Glutamatergic neuron (in vitro differentiated cells): Measurements from ENCODE around the gene BCL11A. TPM values are rescaled to one million over a fixed set of nuclear protein-coding genes. Genes with fewer than 3 reads are reported as not detected.

ENCODE experiments used
- DNase-seq: peaks from one replicate; pipeline ENCODE4 v3.0.0; 2022
- H3K27ac Mint-ChIP-seq: one replicate; pipeline ENCODE4 v1.8.0; 2020; ENCODE audit warnings: mild to moderate bottlenecking, mixed read lengths, inconsistent platforms; ENCODE audit not compliant: unreplicated experiment
- H3K27me3 Mint-ChIP-seq: one replicate; pipeline ENCODE4 v1.8.0; 2020; ENCODE audit warnings: mild to moderate bottlenecking, moderate library complexity, mixed read lengths, inconsistent platforms; ENCODE audit not compliant: unreplicated experiment
- H3K36me3 Mint-ChIP-seq: one replicate; pipeline ENCODE4 v1.8.0; 2020; ENCODE audit warnings: mild to moderate bottlenecking, mixed read lengths, inconsistent platforms; ENCODE audit not compliant: unreplicated experiment
- H3K4me1 Mint-ChIP-seq: one replicate; pipeline ENCODE4 v1.8.0; 2020; ENCODE audit warnings: mild to moderate bottlenecking, low read depth, mixed read lengths, inconsistent platforms; ENCODE audit not compliant: unreplicated experiment
- H3K4me3 Mint-ChIP-seq: one replicate; pipeline ENCODE4 v1.8.0; 2020; ENCODE audit warnings: mild to moderate bottlenecking, mixed read lengths, inconsistent platforms; ENCODE audit not compliant: unreplicated experiment
- H3K9me3 Mint-ChIP-seq: one replicate; pipeline ENCODE4 v1.8.0; 2020; ENCODE audit warnings: mild to moderate bottlenecking, moderate library complexity, mixed read lengths, inconsistent platforms; ENCODE audit not compliant: unreplicated experiment
- total RNA-seq: library from RNA; stranded (reverse); fragmentation: NEBNext Ultra II Directional; extraction: Animal tissue kit (Norgen Biotek cat#: 25700); gene quantifications from one replicate; pipeline ENCODE4 v1.2.1, GENCODE V29; 2021; ENCODE audit not compliant: unreplicated experiment
- TF ChIP-seq, protein P1 (sequence below): fragments of 200-600 bp; sonication (generic); IDR thresholded peaks from one replicate; pipeline ENCODE4 v1.5.0; 2021; ENCODE audit not compliant: partially characterized antibody, unreplicated experiment

Gene BCL11A
- total RNA-seq, 1 donor from 2014 or later, result 29.1 TPM

GRCh38 chr2:60524874-60525273 is 28.6 kb downstream of the BCL11A start:
- TF ChIP-seq, protein P1, sequence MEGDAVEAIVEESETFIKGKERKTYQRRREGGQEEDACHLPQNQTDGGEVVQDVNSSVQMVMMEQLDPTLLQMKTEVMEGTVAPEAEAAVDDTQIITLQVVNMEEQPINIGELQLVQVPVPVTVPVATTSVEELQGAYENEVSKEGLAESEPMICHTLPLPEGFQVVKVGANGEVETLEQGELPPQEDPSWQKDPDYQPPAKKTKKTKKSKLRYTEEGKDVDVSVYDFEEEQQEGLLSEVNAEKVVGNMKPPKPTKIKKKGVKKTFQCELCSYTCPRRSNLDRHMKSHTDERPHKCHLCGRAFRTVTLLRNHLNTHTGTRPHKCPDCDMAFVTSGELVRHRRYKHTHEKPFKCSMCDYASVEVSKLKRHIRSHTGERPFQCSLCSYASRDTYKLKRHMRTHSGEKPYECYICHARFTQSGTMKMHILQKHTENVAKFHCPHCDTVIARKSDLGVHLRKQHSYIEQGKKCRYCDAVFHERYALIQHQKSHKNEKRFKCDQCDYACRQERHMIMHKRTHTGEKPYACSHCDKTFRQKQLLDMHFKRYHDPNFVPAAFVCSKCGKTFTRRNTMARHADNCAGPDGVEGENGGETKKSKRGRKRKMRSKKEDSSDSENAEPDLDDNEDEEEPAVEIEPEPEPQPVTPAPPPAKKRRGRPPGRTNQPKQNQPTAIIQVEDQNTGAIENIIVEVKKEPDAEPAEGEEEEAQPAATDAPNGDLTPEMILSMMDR, result no peak
- peaks cover 5% of the 10 kb centered on the region for H3K9me3 Mint-ChIP-seq
- no peak overlapping the region for H3K27ac Mint-ChIP-seq
- no peak overlapping the region for H3K4me3 Mint-ChIP-seq
- DNase-seq, result no peak
- H3K4me1 Mint-ChIP-seq, result peaks cover 60% of the 10 kb centered on the region
- H3K27me3 Mint-ChIP-seq, result peaks cover 2% of the 10 kb centered on the region
- no peaks in the 10 kb centered on the region for H3K36me3 Mint-ChIP-seq

DNA sequence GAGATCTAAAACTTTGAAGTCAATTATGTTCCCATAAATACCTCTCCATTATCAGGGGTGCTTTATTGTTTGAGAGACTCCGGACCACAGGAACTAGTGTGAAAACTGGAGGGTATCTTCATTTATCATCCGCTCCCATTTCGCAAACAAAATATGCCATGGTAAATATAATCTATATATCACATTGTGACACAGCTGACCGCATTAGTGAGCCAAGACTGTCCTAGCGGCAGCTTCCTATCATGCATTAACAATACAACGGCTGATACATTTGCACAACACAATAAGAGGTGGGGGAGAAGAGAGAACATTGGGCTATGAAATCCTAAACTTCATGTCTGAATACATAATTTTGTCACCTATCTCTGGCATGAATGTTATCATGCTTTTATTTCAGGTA is 29.5 kb downstream of the BCL11A start:
- H3K4me1 Mint-ChIP-seq, result peaks cover 55% of the 10 kb centered on the region
- H3K27me3 Mint-ChIP-seq, result peaks cover 2% of the 10 kb centered on the region

DNA sequence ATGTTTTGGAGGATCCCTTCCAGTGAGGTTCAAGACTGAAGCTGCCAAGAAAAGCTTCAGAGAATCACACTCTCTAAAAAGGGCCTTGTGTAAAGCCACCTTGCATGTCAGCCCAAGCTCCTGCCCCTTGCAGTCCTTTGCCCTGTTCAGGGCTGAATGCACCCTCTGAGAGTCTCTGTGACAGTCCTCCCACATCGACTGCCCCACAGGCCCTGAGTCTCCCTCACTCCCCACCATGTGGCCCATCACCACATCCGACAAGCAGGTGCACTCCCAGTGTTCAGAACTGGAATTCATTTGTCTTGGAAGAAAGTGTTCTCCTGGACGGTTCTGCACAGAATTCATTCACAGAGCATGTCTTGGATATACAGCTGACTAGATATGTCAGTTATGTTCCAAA is 31.0 kb downstream of the BCL11A start:
- peaks cover 2% of the 10 kb centered on the region for H3K27me3 Mint-ChIP-seq
- peaks cover 40% of the 10 kb centered on the region for H3K4me1 Mint-ChIP-seq
- no peak overlapping the region for H3K4me3 Mint-ChIP-seq
- H3K36me3 Mint-ChIP-seq, result no peaks in the 10 kb centered on the region
- H3K9me3 Mint-ChIP-seq, result peaks cover 5% of the 10 kb centered on the region
- TF ChIP-seq, protein P1, result no peak
- DNase-seq, result no peak
- no peak overlapping the region for H3K27ac Mint-ChIP-seq

More for the DNA sequence above, 29.5 kb downstream of the BCL11A start:
- DNase-seq, result no peak
- H3K4me3 Mint-ChIP-seq, result no peak overlapping the region
- peaks cover 5% of the 10 kb centered on the region for H3K9me3 Mint-ChIP-seq
- H3K36me3 Mint-ChIP-seq, result no peaks in the 10 kb centered on the region
- no peak overlapping the region for H3K27ac Mint-ChIP-seq
- TF ChIP-seq, protein P1, result no peak

DNA sequence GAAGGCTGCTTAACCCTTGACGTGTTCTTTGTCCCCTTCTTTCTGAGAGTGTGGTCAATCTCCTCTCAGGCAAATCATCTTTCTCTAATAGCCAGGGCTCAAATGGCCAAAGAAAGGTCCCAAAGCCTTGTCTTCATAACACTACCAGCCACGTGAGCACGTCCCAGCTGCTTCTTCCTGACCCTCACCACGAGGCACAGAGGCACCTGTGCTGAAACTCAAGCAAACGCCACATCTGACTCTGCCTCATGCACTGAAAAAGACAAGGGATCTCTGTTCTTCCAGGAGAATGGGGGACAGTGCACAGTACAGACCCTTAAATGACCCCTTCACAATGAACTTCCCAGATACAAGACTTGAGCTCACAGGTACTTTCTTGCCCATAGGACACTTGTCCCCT is 31.8 kb downstream of the BCL11A start:
- Mint-ChIP-seq H3K27me3 (peaks cover 2% of the 10 kb centered on the region), H3K9me3 (peaks cover 3% of the 10 kb centered on the region), H3K4me1 (peaks cover 32% of the 10 kb centered on the region), H3K36me3 (no peaks in the 10 kb centered on the region), H3K4me3 (no peak overlapping the region), H3K27ac (no peak overlapping the region)
- DNase-seq, result no peak
- TF ChIP-seq, protein P1, result no peak

- no peak for DNase-seq
- Mint-ChIP-seq H3K36me3 (no peaks in the 10 kb centered on the region), H3K4me3 (no peak overlapping the region)
These were observed 32.4 kb downstream of the BCL11A start for GRCh38 chr2:60520917-60521539.

More at GRCh38 chr2:60520917-60521539, 32.4 kb downstream of the BCL11A start:
- TF ChIP-seq, protein P1, result no peak
- Mint-ChIP-seq H3K4me1 (peaks cover 26% of the 10 kb centered on the region), H3K27me3 (peaks cover 2% of the 10 kb centered on the region), H3K27ac (no peak overlapping the region), H3K9me3 (peaks cover 3% of the 10 kb centered on the region)
